Caki2 (cell line): ENCODE measurements around the gene CERS4. TPM values are rescaled to one million over a fixed set of nuclear protein-coding genes. Genes with fewer than 3 reads are reported as not detected.
"Not testable (repeated sequence)": the region's sequence is repeated elsewhere in the genome, so short reads cannot be mapped to it uniquely, and the experiment has no call there.

Experiments
- DNase-seq: peaks from one replicate; pipeline ENCODE4 v3.0.0-alpha.2; 2015; ENCODE audit warnings: low read depth
- in situ Hi-C: cut with HindIII; loops from 2 replicates; pipeline ENCODE4 v1.10.0; 2016; ENCODE audit warnings: low sequenced_read_pairs, low pct_unique_long_range_greater_than_20kb, mixed read lengths
- total RNA-seq: library from RNA; depleted of rRNA; stranded (reverse); fragments of >200 nt; shearing (Covaris generic); gene quantifications from 2 replicates; pipeline ENCODE4 v1.2.3, GENCODE V29; 2014; ENCODE audit warnings: low replicate concordance

The CERS4 gene
- total RNA-seq, 1 experiment from 2014 or later = 1.8 TPM

- in situ Hi-C loops = no loop called here
- DNase-seq = no peak
Measured at GRCh38 chr19:8255426-8256125, 46.4 kb downstream of the CERS4 start.

- no peak for DNase-seq
- in situ Hi-C loops = no loop called here
Measured at GRCh38 chr19:8256276-8257051, 47.3 kb downstream of the CERS4 start.

GRCh38 chr19:8257052-8257443 lies 47.9 kb downstream of the CERS4 start:
- no peak for DNase-seq
- in situ Hi-C loops = no loop called here

- DNase-seq = no peak
- in situ Hi-C loops = no loop called here
Measured at GRCh38 chr19:8259142-8259921, 50.2 kb downstream of the CERS4 start.

- no peak for DNase-seq
- in situ Hi-C loops = no loop called here
Measured at GRCh38 chr19:8259922-8260247, 50.7 kb downstream of the CERS4 start.

GRCh38 chr19:8261347-8261746 lies 52.2 kb downstream of the CERS4 start:
- DNase-seq = no peak
- in situ Hi-C loops = no loop called here

- in situ Hi-C loops = no loop called here
Measured at GRCh38 chr19:8261881-8262280, 52.7 kb downstream of the CERS4 start.

GRCh38 chr19:8262431-8262830 lies 53.3 kb downstream of the CERS4 start:
- in situ Hi-C loops = no loop called here
- DNase-seq = no peak

More at GRCh38 chr19:8261881-8262280, 52.7 kb downstream of the CERS4 start:
- DNase-seq = no peak

GRCh38 chr19:8264248-8264647 lies 55.1 kb downstream of the CERS4 start:
- DNase-seq, in situ Hi-C loops: not testable (repeated sequence)

- in situ Hi-C loops = no loop called here
- DNase-seq = no peak
Measured at GRCh38 chr19:8265872-8266271, 56.7 kb downstream of the CERS4 start.

- DNase-seq = no peak
- in situ Hi-C loops = no loop called here
Measured at GRCh38 chr19:8269724-8270123, 60.6 kb downstream of the CERS4 start.

GRCh38 chr19:8276508-8276907 lies 67.3 kb downstream of the CERS4 start:
- DNase-seq, in situ Hi-C loops: not testable (repeated sequence)

- DNase-seq, in situ Hi-C loops: not testable (repeated sequence)
Measured at GRCh38 chr19:8291337-8291736, 82.2 kb downstream of the CERS4 start.

GRCh38 chr19:8302357-8302691 lies 93.2 kb downstream of the CERS4 start:
- in situ Hi-C loops = no loop called here
- DNase-seq = no peak

- no peak for DNase-seq
- in situ Hi-C loops = no loop called here
Measured at GRCh38 chr19:8302734-8303133, 93.6 kb downstream of the CERS4 start.

- DNase-seq = peak; percentile 38
- in situ Hi-C loops = no loop called here
Measured at GRCh38 chr19:8304841-8305621, 95.9 kb downstream of the CERS4 start.

GRCh38 chr19:8305798-8306197 lies 96.6 kb downstream of the CERS4 start:
- in situ Hi-C loops = no loop called here
- DNase-seq = no peak

- no peak for DNase-seq
- in situ Hi-C loops = no loop called here
Measured at GRCh38 chr19:8306235-8307054, 97.3 kb downstream of the CERS4 start.
